Measurements from ENCODE around the gene HCRTR1. TPM values are rescaled to one million over a fixed set of nuclear protein-coding genes. Genes with fewer than 3 reads are reported as not detected.

Gene HCRTR1
- total RNA-seq, 1 experiment from 2014 or later: not detected

GRCh38 chr1:31633117-31633516 lies 15.6 kb downstream of the HCRTR1 start:
- H3K9me2 ChIP-seq (replicated peaks; ENCODE audit: low read length): no peaks in the 10 kb centered on the region
- ATAC-seq: no peak
- no peak overlapping the region for H3K9ac ChIP-seq (ENCODE audit: low read length)
- ChIA-PET CTCF (no interaction called here), POLR2A (ENCODE audit: unreplicated experiment) (no interaction called here)
- DNase-seq: peak; percentile 43
- peaks cover 4% of the 10 kb centered on the region; the same call in 1 of the 2 replicates for H4K20me1 ChIP-seq (ENCODE audit: low read length)
- no peaks in the 10 kb centered on the region for H3K4me1 ChIP-seq (ENCODE audit: insufficient read depth, low read length)
- H2AFZ ChIP-seq (ENCODE audit: low read length): no peak overlapping the region
- peaks cover 32% of the 10 kb centered on the region for H3K79me2 ChIP-seq (ENCODE audit: low read length)
- no peaks in the 10 kb centered on the region for H3K27me3 ChIP-seq (ENCODE audit: low read length)
- no peaks in the 10 kb centered on the region for H3F3A ChIP-seq (ENCODE audit: low read length, unreplicated experiment)
- no peak overlapping the region for H3K4me2 ChIP-seq (ENCODE audit: low read length)
- intact Hi-C loops (cut with micrococcal nuclease): no loop called here
- no TSS peak for BruUV-seq (replicated peaks)
- TF ChIP-seq EZH2phosphoT487 (IDR thresholded peaks at IDR 0.05; ENCODE audit: borderline replicate concordance, low read length) (no peak), EZH2 (IDR thresholded peaks at IDR 0.05; ENCODE audit: low read length, unreplicated experiment) (no peak), CTCF (conservative IDR thresholded peaks at IDR 0.05; ENCODE audit: low read depth, low read length) (peak; percentile 67)
- no peak overlapping the region for H3K4me3 ChIP-seq (ENCODE audit: low read length)
- no peaks in the 10 kb centered on the region for H3K9me3 ChIP-seq (ENCODE audit: low read length)
- no peak overlapping the region for H3K27ac ChIP-seq (ENCODE audit: low read length)
- H3K36me3 ChIP-seq (ENCODE audit: low read depth, low read length): peaks cover 18% of the 10 kb centered on the region; the same call in 1 of the 2 replicates

GRCh38 chr1:31637915-31638673 lies 20.6 kb downstream of the HCRTR1 start:
- ATAC-seq: no peak
- peaks cover 80% of the 10 kb centered on the region for H3K79me2 ChIP-seq (ENCODE audit: low read length)
- peaks cover 4% of the 10 kb centered on the region; the same call in 1 of the 2 replicates for H4K20me1 ChIP-seq (ENCODE audit: low read length)
- H3K36me3 ChIP-seq (ENCODE audit: low read depth, low read length): 0 out of 2 replicates have a peak, but pooled peaks cover under 1% of the 10 kb centered on the region
- H3K27ac ChIP-seq (ENCODE audit: low read length): no peak overlapping the region
- TF ChIP-seq CTCF (conservative IDR thresholded peaks at IDR 0.05; ENCODE audit: low read depth, low read length) (no peak), EZH2 (IDR thresholded peaks at IDR 0.05; ENCODE audit: low read length, unreplicated experiment) (no peak), EZH2phosphoT487 (IDR thresholded peaks at IDR 0.05; ENCODE audit: borderline replicate concordance, low read length) (no peak)
- H3K9ac ChIP-seq (ENCODE audit: low read length): no peak overlapping the region
- no peaks in the 10 kb centered on the region; the same call in 1 of the 2 replicates for H3K4me1 ChIP-seq (ENCODE audit: insufficient read depth, low read length)
- no peak overlapping the region for H2AFZ ChIP-seq (ENCODE audit: low read length)
- H3K27me3 ChIP-seq (ENCODE audit: low read length): no peaks in the 10 kb centered on the region
- no peaks in the 10 kb centered on the region for H3F3A ChIP-seq (ENCODE audit: low read length, unreplicated experiment)
- intact Hi-C loops (cut with micrococcal nuclease): no loop called here
- ChIA-PET POLR2A (ENCODE audit: unreplicated experiment) (no interaction called here), CTCF (interaction anchor here (0.6 kb wide), 1 partner anchor 107 kb away, joined by 6 read pairs; no protein-coding TSS in a partner anchor)
- H3K4me3 ChIP-seq (ENCODE audit: low read length): no peak overlapping the region
- DNase-seq: no peak
- no peaks in the 10 kb centered on the region for H3K9me3 ChIP-seq (ENCODE audit: low read length)
- no TSS peak for BruUV-seq (replicated peaks)
- H3K9me2 ChIP-seq (replicated peaks; ENCODE audit: low read length): no peaks in the 10 kb centered on the region
- no peak overlapping the region for H3K4me2 ChIP-seq (ENCODE audit: low read length)

GRCh38 chr1:31639543-31639942 lies 22.1 kb downstream of the HCRTR1 start:
- H3K9ac ChIP-seq (ENCODE audit: low read length): no peak overlapping the region
- no TSS peak for BruUV-seq (replicated peaks)
- H4K20me1 ChIP-seq (ENCODE audit: low read length): peaks cover 4% of the 10 kb centered on the region; the same call in 1 of the 2 replicates
- H3K4me1 ChIP-seq (ENCODE audit: insufficient read depth, low read length): peaks cover 8% of the 10 kb centered on the region
- H3K27me3 ChIP-seq (ENCODE audit: low read length): no peaks in the 10 kb centered on the region
- no peak overlapping the region for H3K4me3 ChIP-seq (ENCODE audit: low read length)
- DNase-seq (no peak), ATAC-seq (no peak)
- no peak overlapping the region for H3K4me2 ChIP-seq (ENCODE audit: low read length)
- H3F3A ChIP-seq (ENCODE audit: low read length, unreplicated experiment): no peaks in the 10 kb centered on the region
- H3K9me2 ChIP-seq (replicated peaks; ENCODE audit: low read length): no peaks in the 10 kb centered on the region
- no peaks in the 10 kb centered on the region for H3K36me3 ChIP-seq (ENCODE audit: low read depth, low read length)
- H3K9me3 ChIP-seq (ENCODE audit: low read length): no peaks in the 10 kb centered on the region
- ChIA-PET CTCF (no interaction called here), POLR2A (ENCODE audit: unreplicated experiment) (interaction anchor here (0.6 kb wide), 1 partner anchor 1488 kb away, joined by 3 read pairs; no protein-coding TSS in a partner anchor)
- TF ChIP-seq EZH2 (IDR thresholded peaks at IDR 0.05; ENCODE audit: low read length, unreplicated experiment) (no peak), CTCF (conservative IDR thresholded peaks at IDR 0.05; ENCODE audit: low read depth, low read length) (no peak), EZH2phosphoT487 (IDR thresholded peaks at IDR 0.05; ENCODE audit: borderline replicate concordance, low read length) (no peak)
- intact Hi-C loops (cut with micrococcal nuclease): no loop called here
- H3K79me2 ChIP-seq (ENCODE audit: low read length): peaks cover 91% of the 10 kb centered on the region
- no peak overlapping the region for H2AFZ ChIP-seq (ENCODE audit: low read length)
- H3K27ac ChIP-seq (ENCODE audit: low read length): no peak overlapping the region
